Measurements from ENCODE around the gene AR.

DNA sequence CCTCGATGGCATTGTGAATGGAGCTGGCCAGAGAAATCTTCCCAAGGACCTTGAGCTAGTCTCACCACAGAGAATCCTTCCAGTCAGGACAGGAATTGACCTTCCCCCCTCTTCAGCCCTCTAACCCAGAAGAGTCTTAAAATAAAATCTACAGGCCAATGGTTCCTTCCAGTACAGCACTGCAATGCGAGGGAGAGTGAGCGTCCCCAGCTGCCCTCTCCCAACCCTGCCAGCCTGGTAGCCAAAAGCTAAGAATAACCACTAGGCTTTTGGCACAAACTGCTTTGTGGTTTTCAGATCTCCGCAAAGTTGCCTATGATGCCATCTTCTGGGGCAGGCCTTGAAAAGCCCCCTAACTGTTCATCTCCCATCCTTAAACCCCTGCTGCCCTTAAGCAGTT is 175.1 kb downstream of the AR start:
- no peak for TF ChIP-seq EP300 (IDR thresholded peaks at IDR 0.05; ENCODE audit: borderline replicate concordance)
- TF ChIP-seq ZBTB7A (IDR thresholded peaks at IDR 0.05; ENCODE audit: low read depth), result no peak
- no peak for TF ChIP-seq RAD21 (IDR thresholded peaks at IDR 0.05; ENCODE audit: low read depth)
- TF ChIP-seq, protein P1, sequence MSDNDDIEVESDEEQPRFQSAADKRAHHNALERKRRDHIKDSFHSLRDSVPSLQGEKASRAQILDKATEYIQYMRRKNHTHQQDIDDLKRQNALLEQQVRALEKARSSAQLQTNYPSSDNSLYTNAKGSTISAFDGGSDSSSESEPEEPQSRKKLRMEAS (IDR thresholded peaks at IDR 0.05), result no peak
- no peak for TF ChIP-seq TAF1 (IDR thresholded peaks at IDR 0.05; ENCODE audit: low read depth)
- no peak for TF ChIP-seq FOXM1 (IDR thresholded peaks at IDR 0.05; ENCODE audit: borderline replicate concordance, low read depth)
- no peak for TF ChIP-seq TCF12 (IDR thresholded peaks at IDR 0.05; ENCODE audit: low read depth)
- no peak for TF ChIP-seq CEBPB (IDR thresholded peaks at IDR 0.05)
- TF ChIP-seq NFIC (IDR thresholded peaks at IDR 0.05), result no peak
